Measurements from ENCODE around the gene ANO5. TPM values are rescaled to one million over a fixed set of nuclear protein-coding genes. Genes with fewer than 3 reads are reported as not detected.
"Not testable (repeated sequence)": the region's sequence is repeated elsewhere in the genome, so short reads cannot be mapped to it uniquely, and the experiment has no call there.

Gene ANO5
- total and polyA plus RNA-seq, 2 donors from 2014 or later = 3.5 to 4.2 TPM

DNA sequence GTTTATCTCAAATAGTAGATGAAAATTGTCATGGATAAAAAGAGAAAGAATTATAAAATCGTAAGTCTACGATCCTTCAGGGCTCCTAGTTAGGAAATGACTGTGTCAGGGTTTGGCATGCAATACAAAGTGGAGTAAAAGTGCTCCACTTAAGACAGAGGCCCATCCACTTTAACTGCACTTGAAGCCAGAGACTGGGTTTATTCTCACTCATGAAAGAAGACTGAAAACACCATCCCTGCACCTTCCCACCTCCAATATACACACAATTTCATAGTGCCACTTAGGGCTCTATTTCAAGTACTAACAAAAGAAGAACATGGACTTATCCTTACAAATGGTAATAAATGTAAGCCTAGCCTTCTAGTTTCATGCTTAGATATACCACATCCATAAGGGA is 70.7 kb downstream of the ANO5 start:
- intact Hi-C loops (cut with DNase I) = no loop called here
- Histone ChIP-seq H3K9ac (ENCODE audit: low read length in 3 of 3) (no peak overlapping the region), H3K9me3 (ENCODE audit: control insufficient read depth in 2 of 3, insufficient read depth in 1 of 3, low read length in 3 of 3) (no peaks in the 10 kb centered on the region), H3K27ac (ENCODE audit: low read depth in 2 of 2, low read length in 2 of 2) (no peak overlapping the region), H3K36me3 (ENCODE audit: control insufficient read depth in 2 of 3, insufficient read depth in 3 of 3, low read length in 3 of 3) (no peaks in the 10 kb centered on the region), H3K4me3 (ENCODE audit: low read length in 3 of 3) (no peak overlapping the region), H3K4me1 (ENCODE audit: control insufficient read depth in 2 of 3, insufficient read depth in 2 of 3, low read depth in 1 of 3, low read length in 3 of 3) (no peaks in the 10 kb centered on the region), H3K27me3 (ENCODE audit: control insufficient read depth, insufficient read depth, low read length) (no peaks in the 10 kb centered on the region)
- DNase-seq (no peak), FAIRE-seq (no peak)
- TF ChIP-seq, protein P1, sequence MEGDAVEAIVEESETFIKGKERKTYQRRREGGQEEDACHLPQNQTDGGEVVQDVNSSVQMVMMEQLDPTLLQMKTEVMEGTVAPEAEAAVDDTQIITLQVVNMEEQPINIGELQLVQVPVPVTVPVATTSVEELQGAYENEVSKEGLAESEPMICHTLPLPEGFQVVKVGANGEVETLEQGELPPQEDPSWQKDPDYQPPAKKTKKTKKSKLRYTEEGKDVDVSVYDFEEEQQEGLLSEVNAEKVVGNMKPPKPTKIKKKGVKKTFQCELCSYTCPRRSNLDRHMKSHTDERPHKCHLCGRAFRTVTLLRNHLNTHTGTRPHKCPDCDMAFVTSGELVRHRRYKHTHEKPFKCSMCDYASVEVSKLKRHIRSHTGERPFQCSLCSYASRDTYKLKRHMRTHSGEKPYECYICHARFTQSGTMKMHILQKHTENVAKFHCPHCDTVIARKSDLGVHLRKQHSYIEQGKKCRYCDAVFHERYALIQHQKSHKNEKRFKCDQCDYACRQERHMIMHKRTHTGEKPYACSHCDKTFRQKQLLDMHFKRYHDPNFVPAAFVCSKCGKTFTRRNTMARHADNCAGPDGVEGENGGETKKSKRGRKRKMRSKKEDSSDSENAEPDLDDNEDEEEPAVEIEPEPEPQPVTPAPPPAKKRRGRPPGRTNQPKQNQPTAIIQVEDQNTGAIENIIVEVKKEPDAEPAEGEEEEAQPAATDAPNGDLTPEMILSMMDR (IDR thresholded peaks at IDR 0.05; ENCODE audit: borderline replicate concordance, extremely low read depth, insufficient read depth) = no peak

DNA sequence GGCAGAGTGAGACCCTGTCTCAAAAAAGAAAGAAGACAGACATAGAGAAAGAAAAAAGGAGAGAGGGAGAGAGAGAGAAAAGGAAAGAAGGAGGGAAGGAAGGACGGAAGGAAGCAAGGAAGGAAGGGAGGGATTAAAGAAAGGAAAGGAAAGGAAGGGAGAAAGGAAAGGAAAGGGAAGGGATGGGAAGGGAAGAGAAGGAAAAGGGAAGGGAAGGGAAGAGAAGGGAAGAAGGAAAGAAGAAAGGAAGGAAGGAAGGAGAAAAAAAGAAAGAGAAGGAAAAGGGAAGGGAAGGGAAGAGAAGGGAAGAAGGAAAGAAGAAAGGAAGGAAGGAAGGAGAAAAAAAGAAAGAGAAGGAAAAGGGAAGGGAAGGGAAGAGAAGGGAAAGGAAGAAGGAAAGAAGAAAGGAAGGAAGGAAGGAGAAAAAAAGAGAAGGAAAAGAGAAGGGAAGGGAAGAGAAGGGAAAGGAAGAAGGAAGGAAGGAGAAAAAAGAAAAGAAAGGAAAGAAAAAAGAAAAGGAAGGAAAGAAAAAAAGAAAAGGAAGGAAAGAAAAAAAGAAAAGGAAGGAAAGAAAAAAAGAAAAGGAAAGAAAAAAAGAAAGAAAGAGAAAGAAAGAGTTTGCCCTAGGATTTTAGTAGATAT is 76.2 kb downstream of the ANO5 start:
- not testable (repeated sequence) for FAIRE-seq

DNA sequence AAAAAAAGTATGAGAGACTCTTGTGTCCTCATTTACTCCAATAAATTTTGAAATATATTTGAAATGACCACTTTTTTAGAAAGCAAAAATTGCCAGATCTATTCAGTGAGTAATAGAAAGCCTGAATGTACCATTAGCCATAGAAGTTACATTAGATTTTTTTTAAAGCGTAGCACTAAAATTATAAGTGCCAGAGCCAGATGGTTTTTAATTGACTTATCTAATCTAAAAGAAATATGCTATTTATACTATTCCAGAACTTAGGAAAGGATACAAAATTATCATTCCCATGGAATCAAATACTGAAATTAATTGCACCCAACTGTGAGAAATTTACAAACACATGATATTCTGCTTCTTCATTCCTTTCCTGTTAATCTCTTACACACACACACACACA is 80.9 kb downstream of the ANO5 start:
- H3K4me3 ChIP-seq (ENCODE audit: low read length in 3 of 3) = no peak overlapping the region
- H3K4me1 ChIP-seq (ENCODE audit: control insufficient read depth in 2 of 3, insufficient read depth in 2 of 3, low read depth in 1 of 3, low read length in 3 of 3) = no peaks in the 10 kb centered on the region
- no peak overlapping the region for H3K9ac ChIP-seq (ENCODE audit: low read length in 3 of 3)
- no peak overlapping the region for H3K27ac ChIP-seq (ENCODE audit: low read depth in 2 of 2, low read length in 2 of 2)
- no peaks in the 10 kb centered on the region for H3K27me3 ChIP-seq (ENCODE audit: control insufficient read depth, insufficient read depth, low read length)
- no peaks in the 10 kb centered on the region for H3K9me3 ChIP-seq (ENCODE audit: control insufficient read depth in 2 of 3, insufficient read depth in 1 of 3, low read length in 3 of 3)
- no peak for FAIRE-seq
- DNase-seq = no peak
- no peaks in the 10 kb centered on the region for H3K36me3 ChIP-seq (ENCODE audit: control insufficient read depth in 2 of 3, insufficient read depth in 3 of 3, low read length in 3 of 3)
- intact Hi-C loops (cut with DNase I) = no loop called here
- TF ChIP-seq, protein P1 (IDR thresholded peaks at IDR 0.05; ENCODE audit: borderline replicate concordance, extremely low read depth, insufficient read depth) = no peak

More for the DNA sequence above, 76.2 kb downstream of the ANO5 start:
- H3K36me3 ChIP-seq (ENCODE audit: control insufficient read depth in 2 of 3, insufficient read depth in 3 of 3, low read length in 3 of 3); DNase-seq; H3K4me1 ChIP-seq (ENCODE audit: control insufficient read depth in 2 of 3, insufficient read depth in 2 of 3, low read depth in 1 of 3, low read length in 3 of 3); H3K27me3 ChIP-seq (ENCODE audit: control insufficient read depth, insufficient read depth, low read length); intact Hi-C loops (cut with DNase I); H3K9me3 ChIP-seq (ENCODE audit: control insufficient read depth in 2 of 3, insufficient read depth in 1 of 3, low read length in 3 of 3); H3K9ac ChIP-seq (ENCODE audit: low read length in 3 of 3); H3K4me3 ChIP-seq (ENCODE audit: low read length in 3 of 3); H3K27ac ChIP-seq (ENCODE audit: low read depth in 2 of 2, low read length in 2 of 2): not testable (repeated sequence)

DNA sequence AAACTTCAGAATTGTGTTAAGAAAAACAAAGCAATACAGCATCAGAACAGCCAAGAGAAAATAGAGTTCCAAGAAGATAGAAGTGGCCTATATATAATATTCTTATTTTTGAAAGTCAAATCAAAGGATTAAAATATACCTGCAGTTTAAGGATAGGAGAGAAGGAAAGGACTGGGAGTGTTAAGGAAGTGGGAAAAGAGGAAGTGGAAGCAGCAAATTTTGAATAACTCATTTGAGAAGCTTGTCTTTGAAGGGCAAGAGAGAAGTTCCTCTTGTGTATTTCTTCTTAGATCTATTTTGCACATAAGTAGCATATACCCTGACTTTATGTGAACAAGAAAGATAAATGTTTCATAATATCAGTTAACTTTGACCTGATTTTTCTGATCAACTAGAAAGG is 82.7 kb downstream of the ANO5 start:
- Histone ChIP-seq H3K27ac (ENCODE audit: low read depth in 2 of 2, low read length in 2 of 2) (no peak overlapping the region), H3K9ac (ENCODE audit: low read length in 3 of 3) (no peak overlapping the region), H3K27me3 (ENCODE audit: control insufficient read depth, insufficient read depth, low read length) (no peaks in the 10 kb centered on the region), H3K4me1 (ENCODE audit: control insufficient read depth in 2 of 3, insufficient read depth in 2 of 3, low read depth in 1 of 3, low read length in 3 of 3) (no peaks in the 10 kb centered on the region), H3K36me3 (ENCODE audit: control insufficient read depth in 2 of 3, insufficient read depth in 3 of 3, low read length in 3 of 3) (no peaks in the 10 kb centered on the region), H3K4me3 (ENCODE audit: low read length in 3 of 3) (no peak overlapping the region), H3K9me3 (ENCODE audit: control insufficient read depth in 2 of 3, insufficient read depth in 1 of 3, low read length in 3 of 3) (no peaks in the 10 kb centered on the region)
- intact Hi-C loops (cut with DNase I) = no loop called here
- DNase-seq (no peak), FAIRE-seq (no peak)
- TF ChIP-seq, protein P1 (IDR thresholded peaks at IDR 0.05; ENCODE audit: borderline replicate concordance, extremely low read depth, insufficient read depth) = no peak

Data from kidney (tissue), 14 donors.